ENCODE results near the gene VPS37D. TPM values are rescaled to one million over a fixed set of nuclear protein-coding genes. Genes with fewer than 3 reads are reported as not detected.

The VPS37D gene
- total and polyA plus RNA-seq, 3 donors from 2014 or later = 10.3 to 24.8 (median 15.0) TPM

DNA sequence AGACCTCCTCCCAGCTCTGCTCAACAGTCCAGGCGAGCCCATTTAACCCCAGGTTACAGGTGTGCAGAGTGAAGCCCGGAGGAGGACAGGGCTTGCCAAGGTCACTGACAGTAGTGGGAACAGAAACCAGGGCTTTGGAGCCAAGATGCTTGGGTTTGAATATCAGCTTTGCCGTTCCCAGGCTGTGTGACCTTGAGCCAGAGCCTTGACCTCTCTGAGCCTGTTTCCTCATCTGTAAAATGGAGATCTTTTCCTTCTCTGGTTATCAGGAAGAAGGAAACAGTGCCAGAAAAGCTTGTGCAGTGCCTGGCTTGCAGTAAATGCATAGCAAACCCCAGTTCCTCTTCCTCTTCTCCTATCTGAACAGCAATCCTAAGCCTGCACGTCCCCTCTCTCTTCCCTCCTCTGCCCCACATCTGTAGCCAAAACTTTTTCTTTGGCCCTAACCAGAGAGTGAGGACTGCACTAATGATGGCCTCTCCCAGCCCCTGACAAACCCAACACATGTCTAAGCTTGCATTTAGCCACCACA is 21.9 kb upstream of the VPS37D start:
- H3K4me3 ChIP-seq = no peak overlapping the region
- H3K27ac ChIP-seq = no peak overlapping the region
- no peaks in the 10 kb centered on the region for H3K27me3 ChIP-seq
- H3K9me3 ChIP-seq = no peaks in the 10 kb centered on the region
- peaks cover 4% of the 10 kb centered on the region for H3K4me1 ChIP-seq
- TF ChIP-seq, protein P1, sequence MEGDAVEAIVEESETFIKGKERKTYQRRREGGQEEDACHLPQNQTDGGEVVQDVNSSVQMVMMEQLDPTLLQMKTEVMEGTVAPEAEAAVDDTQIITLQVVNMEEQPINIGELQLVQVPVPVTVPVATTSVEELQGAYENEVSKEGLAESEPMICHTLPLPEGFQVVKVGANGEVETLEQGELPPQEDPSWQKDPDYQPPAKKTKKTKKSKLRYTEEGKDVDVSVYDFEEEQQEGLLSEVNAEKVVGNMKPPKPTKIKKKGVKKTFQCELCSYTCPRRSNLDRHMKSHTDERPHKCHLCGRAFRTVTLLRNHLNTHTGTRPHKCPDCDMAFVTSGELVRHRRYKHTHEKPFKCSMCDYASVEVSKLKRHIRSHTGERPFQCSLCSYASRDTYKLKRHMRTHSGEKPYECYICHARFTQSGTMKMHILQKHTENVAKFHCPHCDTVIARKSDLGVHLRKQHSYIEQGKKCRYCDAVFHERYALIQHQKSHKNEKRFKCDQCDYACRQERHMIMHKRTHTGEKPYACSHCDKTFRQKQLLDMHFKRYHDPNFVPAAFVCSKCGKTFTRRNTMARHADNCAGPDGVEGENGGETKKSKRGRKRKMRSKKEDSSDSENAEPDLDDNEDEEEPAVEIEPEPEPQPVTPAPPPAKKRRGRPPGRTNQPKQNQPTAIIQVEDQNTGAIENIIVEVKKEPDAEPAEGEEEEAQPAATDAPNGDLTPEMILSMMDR (IDR thresholded peaks at IDR 0.05) = no peak
- no peak for TF ChIP-seq POLR2A (IDR thresholded peaks at IDR 0.05)
- no peak for DNase-seq
- intact Hi-C loops (cut with DNase I; ENCODE audit: low total_unique reads) = no loop called here
- WGBS, 2 donors = 30 to 41% methylated on average over 4 of the region's 4 CpGs
- no peaks in the 10 kb centered on the region for H3K36me3 ChIP-seq (ENCODE audit: low read depth, missing control alignments)

DNA sequence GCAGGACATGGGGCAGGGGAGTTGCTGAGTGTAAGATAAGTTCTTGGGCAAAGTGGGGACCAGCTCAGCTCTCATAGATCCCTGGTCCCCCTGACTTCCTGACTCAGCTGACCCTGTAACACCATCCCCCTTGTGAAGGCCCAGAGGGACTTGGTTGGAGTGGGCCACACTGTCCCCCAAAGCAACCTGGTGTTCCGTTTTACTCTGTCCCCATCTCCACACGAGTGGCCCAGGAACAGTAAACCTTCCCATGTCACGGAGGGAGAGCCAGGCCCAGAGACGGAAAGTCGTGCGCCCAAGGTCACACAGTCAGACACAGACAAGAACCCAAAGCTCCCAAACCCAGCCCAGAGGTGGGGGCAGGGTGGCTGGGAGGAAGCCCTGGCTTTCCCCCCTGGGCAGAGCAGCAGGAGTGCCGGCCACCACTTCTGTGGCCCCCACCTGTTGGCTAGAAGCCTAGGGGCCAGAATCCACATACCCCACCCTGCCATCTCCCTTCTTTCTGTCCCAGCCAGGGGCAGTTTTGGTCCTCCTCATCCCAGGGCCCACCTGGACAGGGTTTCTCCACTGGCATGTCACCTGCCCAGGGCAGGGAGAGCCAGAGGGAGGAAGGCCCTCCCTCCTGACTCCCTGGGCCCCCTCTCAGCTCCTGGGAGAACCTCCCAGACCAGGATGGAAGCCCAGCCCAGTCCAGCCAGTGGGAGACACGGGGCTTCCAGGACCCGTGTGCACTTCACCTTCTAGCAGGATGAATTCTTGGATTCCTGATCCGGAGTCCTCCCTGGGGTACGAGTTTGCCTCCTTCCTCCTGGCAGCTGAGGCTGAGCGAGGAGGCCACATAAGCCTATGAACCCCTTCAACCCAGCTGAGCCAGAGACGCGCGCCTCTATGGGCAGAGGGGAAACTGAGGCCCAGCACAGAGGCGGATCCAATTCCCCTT is 20.6 kb upstream of the VPS37D start:
- Histone ChIP-seq H3K4me3 (no peak overlapping the region), H3K27ac (no peak overlapping the region), H3K27me3 (no peaks in the 10 kb centered on the region), H3K9me3 (no peaks in the 10 kb centered on the region), H3K36me3 (ENCODE audit: low read depth, missing control alignments) (no peaks in the 10 kb centered on the region), H3K4me1 (peaks cover 4% of the 10 kb centered on the region)
- no peak for DNase-seq
- TF ChIP-seq, protein P1 (IDR thresholded peaks at IDR 0.05) = no peak
- no peak for TF ChIP-seq POLR2A (IDR thresholded peaks at IDR 0.05)
- intact Hi-C loops (cut with DNase I; ENCODE audit: low total_unique reads) = no loop called here
- 46 to 52% methylated on average over 10 to 12 of the region's 16 CpGs for WGBS, 2 donors

DNA sequence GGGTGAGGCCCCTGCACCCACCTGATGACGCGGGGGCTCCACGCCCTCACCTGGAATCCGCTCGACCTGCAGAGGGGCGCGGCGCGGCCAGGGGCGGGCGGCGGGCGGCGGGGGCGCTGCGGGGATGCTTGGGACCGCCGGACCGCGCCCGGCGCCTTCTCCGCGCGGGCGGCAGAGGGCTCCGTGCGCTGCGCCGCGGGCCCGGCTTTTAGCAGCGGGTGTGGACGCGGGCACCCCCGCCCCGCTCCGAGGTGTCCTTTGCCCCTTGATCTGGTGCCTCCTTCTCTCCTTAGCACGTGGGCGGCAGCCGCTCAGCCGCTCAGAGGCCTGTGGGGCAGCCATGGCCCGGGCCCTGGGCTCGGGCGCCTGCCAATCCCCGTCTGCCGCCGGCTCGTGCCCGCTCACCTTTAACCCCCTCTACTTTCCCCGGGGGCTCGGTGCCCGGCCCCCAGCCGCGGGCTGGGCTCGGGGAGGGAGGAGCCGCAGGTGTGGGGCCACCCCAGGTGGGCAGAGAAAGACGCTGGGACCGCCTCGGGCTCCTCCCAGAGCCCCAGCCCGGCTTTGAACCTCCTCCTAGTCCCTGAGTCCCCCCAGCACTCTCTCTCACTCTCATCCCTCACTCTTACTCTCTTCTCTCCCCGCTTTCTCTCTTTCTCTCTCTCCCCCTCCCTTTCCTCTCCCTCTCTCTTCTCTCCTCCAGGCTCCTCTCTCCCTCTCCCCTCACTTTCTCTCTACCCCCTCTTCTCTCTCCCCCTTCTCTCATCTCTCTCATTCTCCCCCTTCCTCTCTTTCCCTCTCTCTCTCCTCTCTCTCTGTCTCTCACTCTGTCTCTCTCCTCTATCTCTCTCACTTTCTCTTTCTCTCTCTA is 19.7 kb upstream of the VPS37D start:
- Histone ChIP-seq H3K4me3 (peak overlapping the region; percentile 26 to 48), H3K27ac (no peak overlapping the region), H3K9me3 (no peaks in the 10 kb centered on the region), H3K27me3 (no peaks in the 10 kb centered on the region), H3K36me3 (ENCODE audit: low read depth, missing control alignments) (no peaks in the 10 kb centered on the region), H3K4me1 (peaks cover 4% of the 10 kb centered on the region)
- TF ChIP-seq POLR2A (IDR thresholded peaks at IDR 0.05) = no peak
- TF ChIP-seq, protein P1 (IDR thresholded peaks at IDR 0.05) = no peak
- no peak for DNase-seq
- intact Hi-C loops (cut with DNase I; ENCODE audit: low total_unique reads) = no loop called here
- 3 to 4% methylated on average over 22 to 34 of the region's 62 CpGs for WGBS, 2 donors

DNA sequence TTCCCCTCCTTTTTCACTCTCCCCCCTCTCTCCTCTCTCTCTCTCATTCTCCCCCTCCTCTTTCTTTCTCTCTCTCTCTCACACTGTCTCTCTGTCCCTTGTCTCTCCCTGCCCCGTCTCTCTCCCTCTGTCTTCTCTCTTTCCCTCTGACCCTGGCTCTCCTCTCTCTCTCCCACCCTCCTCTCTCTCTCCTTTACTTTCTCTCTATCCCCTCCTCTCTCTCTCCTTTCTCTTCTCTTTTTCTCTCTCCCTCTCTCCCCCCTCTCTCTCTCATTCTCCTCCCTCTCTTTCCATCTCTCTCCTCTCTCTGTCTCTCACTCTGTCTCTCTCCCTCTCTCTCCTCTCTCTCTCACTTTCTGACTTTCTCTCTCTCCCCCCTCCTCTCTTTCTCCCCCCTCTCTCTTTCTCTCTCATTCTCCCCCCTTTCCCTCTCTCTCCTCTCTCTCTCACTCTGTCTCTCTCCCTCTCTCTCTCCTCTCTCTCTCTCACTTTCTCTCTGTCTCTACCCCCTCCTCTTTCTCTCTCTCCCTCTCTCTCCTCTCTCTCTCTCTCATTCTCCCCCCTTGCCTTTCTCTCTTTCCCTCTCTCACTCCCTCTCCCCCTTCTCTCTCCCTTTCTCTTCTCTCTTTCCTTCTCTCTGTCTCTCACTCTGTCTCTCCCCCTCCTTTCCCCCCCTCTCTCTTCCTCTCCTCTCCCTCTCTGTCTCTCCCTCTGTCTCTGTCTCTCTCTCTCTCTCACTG is 18.9 kb upstream of the VPS37D start:
- DNase-seq = no peak
- no peaks in the 10 kb centered on the region for H3K36me3 ChIP-seq (ENCODE audit: low read depth, missing control alignments)
- intact Hi-C loops (cut with DNase I; ENCODE audit: low total_unique reads) = no loop called here
- H3K27ac ChIP-seq = no peak overlapping the region
- no peaks in the 10 kb centered on the region for H3K27me3 ChIP-seq
- no peaks in the 10 kb centered on the region for H3K9me3 ChIP-seq
- 36 to 50% methylated on average over 1 of the region's 1 CpG for WGBS, 2 donors
- no peak overlapping the region for H3K4me3 ChIP-seq
- peaks cover 4% of the 10 kb centered on the region for H3K4me1 ChIP-seq
- no peak for TF ChIP-seq POLR2A (IDR thresholded peaks at IDR 0.05)
- TF ChIP-seq, protein P1 (IDR thresholded peaks at IDR 0.05) = no peak
